OCI-LY7 (cell line): ENCODE measurements around the gene KIDINS220. TPM values are rescaled to one million over a fixed set of nuclear protein-coding genes. Genes with fewer than 3 reads are reported as not detected.
A peak's percentile ranks its signal among the peaks of the same experiment; 100 is the strongest.

Experiments
- BruUV-seq: library from RNA; stranded (reverse); fragments of 400-500 nt; replicated peaks from 2 replicates; lab custom pipeline; 2021; lab: Mats Ljungman, UMichigan
- CTCF ChIA-PET: fragments of 300-600 bp; sonication (Branson Sonifier 250); formaldehyde crosslinking; loops from one replicate; lab custom pipeline; 2022; ENCODE audit warnings: antibody characterized with exemption; ENCODE audit not compliant: unreplicated experiment; lab: Charles Lee
- POLR2A ChIA-PET: fragments of 300-600 bp; sonication (Branson Sonifier 250); formaldehyde crosslinking; loops from one replicate; lab custom pipeline; 2022; ENCODE audit warnings: antibody characterized with exemption; lab: Charles Lee
- DNase-seq: peaks from one replicate; pipeline ENCODE4 v3.0.0-alpha.2; 2015; ENCODE audit warnings: low spot score
- H2AFZ ChIP-seq: fragments of 200-600 bp; sonication (generic), shearing (Covaris generic); 2 replicates; pipeline ENCODE4 v1.6.1; 2014; ENCODE audit warnings: mild to moderate bottlenecking, antibody characterized with exemption, low read length, moderate library complexity
- H3K27ac ChIP-seq: fragments of 200-600 bp; sonication (generic); 2 replicates; pipeline ENCODE4 v1.5.1; 2014; ENCODE audit warnings: mixed run types, low read depth, mild to moderate bottlenecking, moderate library complexity, low read length, inconsistent platforms; ENCODE audit not compliant: poor library complexity, severe bottlenecking
- H3K36me3 ChIP-seq: fragments of 200-600 bp; sonication (generic); 2 replicates; pipeline ENCODE4 v1.6.1; 2014; ENCODE audit warnings: mild to moderate bottlenecking, antibody characterized with exemption, low read length, moderate library complexity, mixed read lengths; ENCODE audit not compliant: insufficient read depth
- H3K4me1 ChIP-seq: fragments of 200-600 bp; sonication (generic); 2 replicates; pipeline ENCODE4 v1.5.1; 2014; ENCODE audit warnings: mild to moderate bottlenecking, low read length; ENCODE audit not compliant: insufficient read depth, poor library complexity, severe bottlenecking
- H3K4me2 ChIP-seq: fragments of 200-600 bp; sonication (generic); 2 replicates; pipeline ENCODE4 v1.6.1; 2014; ENCODE audit warnings: mild to moderate bottlenecking, low read length
- H3K4me3 ChIP-seq: fragments of 200-600 bp; sonication (generic); 2 replicates; pipeline ENCODE4 v1.5.1; 2014; ENCODE audit warnings: mild to moderate bottlenecking, low read depth, low read length; ENCODE audit not compliant: poor library complexity, severe bottlenecking
- H3K79me2 ChIP-seq: fragments of 200-600 bp; sonication (generic); 2 replicates; pipeline ENCODE4 v1.6.1; 2016; ENCODE audit warnings: low read depth, mild to moderate bottlenecking, low read length, moderate library complexity, mixed read lengths; ENCODE audit not compliant: insufficient read depth
- H3K9me2 ChIP-seq: fragments of 200-600 bp; sonication (generic); 2 replicates; pipeline ENCODE4 v1.6.1; 2016; ENCODE audit warnings: mild to moderate bottlenecking, low read length, mixed read lengths; ENCODE audit not compliant: insufficient read depth
- H3K9me3 ChIP-seq: fragments of 200-600 bp; sonication (generic); 2 replicates; pipeline ENCODE4 v1.6.1; 2014; ENCODE audit warnings: mild to moderate bottlenecking, mixed run types, low read length, mixed read lengths
- H4K20me1 ChIP-seq: fragments of 200-600 bp; sonication (generic); 2 replicates; pipeline ENCODE4 v1.6.1; 2014; ENCODE audit warnings: mild to moderate bottlenecking, antibody characterized with exemption, low read length, moderate library complexity, mixed read lengths; ENCODE audit not compliant: insufficient read depth
- CTCF ChIP-seq: fragments of 200-600 bp; sonication (generic); conservative IDR thresholded peaks from 2 replicates; pipeline ENCODE4 v1.5.1; 2014; ENCODE audit warnings: mild to moderate bottlenecking, antibody characterized with exemption, low read length, moderate library complexity, mixed read lengths
- EZH2phosphoT487 ChIP-seq: fragments of 200-600 bp; sonication (generic); IDR thresholded peaks from 2 replicates; pipeline ENCODE4 v1.6.1; 2018; ENCODE audit warnings: low read depth, borderline replicate concordance, mild to moderate bottlenecking, mixed run types, antibody characterized with exemption, low read length, moderate library complexity, mixed read lengths
- intact Hi-C: fragments of 100-400 bp; cut with micrococcal nuclease; formaldehyde crosslinking; loops from one replicate; pipeline ENCODE4 v1.10.0; 2022; ENCODE audit not compliant: unreplicated experiment
- total RNA-seq, 2 experiments: library from RNA; depleted of rRNA in 1 of 2; stranded (reverse); fragments of >200 nt in 1 of 2; shearing (Covaris generic) in 1 of 2; gene quantifications; 2 replicates each; pipeline ENCODE4 v1.2.3, GENCODE V29; 2014 to 2022

Gene KIDINS220
- total RNA-seq, 2 experiments from 2014 or later: 29.1 to 32.3 TPM

- TF ChIP-seq CTCF (peak; percentile 56), EZH2phosphoT487 (no peak)
- intact Hi-C loops: no loop called here
- no peaks in the 10 kb centered on the region for H3K9me2 ChIP-seq
- POLR2A ChIA-PET: interaction anchor here (0.5 kb wide), 1 partner anchor 407 kb away, joined by 3 read pairs; no protein-coding TSS in a partner anchor
- no peak overlapping the region for H3K4me2 ChIP-seq
- peaks cover 19% of the 10 kb centered on the region for H3K4me1 ChIP-seq
- H3K4me3 ChIP-seq: no peak overlapping the region
- no peak overlapping the region for H3K27ac ChIP-seq
- no TSS peak for BruUV-seq
- CTCF ChIA-PET: no interaction called here
- no peaks in the 10 kb centered on the region for H3K9me3 ChIP-seq
- H2AFZ ChIP-seq: no peak overlapping the region
- no peak for DNase-seq
- no peaks in the 10 kb centered on the region for H4K20me1 ChIP-seq
- H3K36me3 ChIP-seq: no peaks in the 10 kb centered on the region
- H3K79me2 ChIP-seq: no peaks in the 10 kb centered on the region
Observed at GRCh38 chr2:8882094-8882493, 44.7 kb upstream of the KIDINS220 start.

GRCh38 chr2:8877894-8878293 lies 40.5 kb upstream of the KIDINS220 start:
- Histone ChIP-seq H3K4me2 (no peak overlapping the region), H3K9me3 (no peaks in the 10 kb centered on the region), H3K27ac (no peak overlapping the region), H4K20me1 (no peaks in the 10 kb centered on the region), H3K4me3 (no peak overlapping the region), H3K36me3 (no peaks in the 10 kb centered on the region), H2AFZ (no peak overlapping the region), H3K9me2 (no peaks in the 10 kb centered on the region), H3K79me2 (no peaks in the 10 kb centered on the region), H3K4me1 (peaks cover 10% of the 10 kb centered on the region)
- no TSS peak for BruUV-seq
- intact Hi-C loops: no loop called here
- no peak for DNase-seq
- ChIA-PET POLR2A (interaction anchor here (0.5 kb wide), 1 partner anchor 9 kb away, joined by 3 read pairs; no protein-coding TSS in a partner anchor), CTCF (no interaction called here)
- TF ChIP-seq EZH2phosphoT487 (no peak), CTCF (no peak)

GRCh38 chr2:8877332-8877731 lies 39.9 kb upstream of the KIDINS220 start:
- Histone ChIP-seq H3K9me3 (no peaks in the 10 kb centered on the region), H3K36me3 (no peaks in the 10 kb centered on the region), H3K4me1 (peaks cover 11% of the 10 kb centered on the region), H4K20me1 (no peaks in the 10 kb centered on the region), H3K4me3 (no peak overlapping the region), H3K79me2 (no peaks in the 10 kb centered on the region), H2AFZ (no peak overlapping the region), H3K4me2 (no peak overlapping the region), H3K27ac (no peak overlapping the region), H3K9me2 (no peaks in the 10 kb centered on the region)
- ChIA-PET POLR2A (interaction anchor here (0.5 kb wide), 1 partner anchor 8 kb away, joined by 3 read pairs; no protein-coding TSS in a partner anchor), CTCF (no interaction called here)
- TF ChIP-seq CTCF (no peak), EZH2phosphoT487 (no peak)
- BruUV-seq: no TSS peak
- no peak for DNase-seq
- intact Hi-C loops: no loop called here
